GM18499 (cell line): ENCODE data around the gene CBFA2T3.

Source experiments
- ATAC-seq: cut with Tn5 transposase; IDR thresholded peaks from one replicate; pipeline ENCODE4 v1.9.1; 2021; ENCODE audit warnings: moderate number of reproducible peaks; ENCODE audit not compliant: insufficient read depth, unreplicated experiment

CBFA2T3 gene

DNA sequence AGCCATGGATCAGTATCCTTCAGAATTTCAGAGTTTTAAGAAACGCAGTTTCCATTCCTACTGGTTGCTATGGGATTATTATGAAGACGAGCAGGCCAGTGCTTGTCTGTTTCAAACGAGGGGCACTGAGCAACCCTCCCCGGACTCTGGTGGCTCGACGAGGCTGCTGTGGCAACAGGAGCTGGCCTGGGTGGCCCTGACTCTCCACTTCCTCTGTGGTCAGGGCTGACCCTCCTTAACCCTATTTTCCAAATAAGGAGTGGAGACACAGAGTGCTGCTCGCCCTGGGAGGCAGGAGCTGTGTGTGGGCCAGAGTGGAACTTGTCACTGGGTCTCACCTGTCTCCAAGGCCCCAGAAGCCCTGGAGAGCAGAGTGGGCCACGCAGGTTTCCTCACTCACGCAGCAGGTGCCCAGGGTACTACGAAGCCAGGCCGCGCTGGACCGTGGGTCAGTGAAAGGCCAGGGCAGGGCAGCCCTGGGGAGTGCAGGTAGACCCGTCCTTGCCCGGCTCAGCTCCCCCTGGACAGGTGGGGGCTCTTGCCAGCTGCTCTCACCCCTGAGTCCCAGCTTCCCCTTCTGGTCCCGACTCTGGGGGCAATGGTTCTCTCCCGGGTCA lies 123.6 kb downstream of the CBFA2T3 start:
- no peak for ATAC-seq

DNA sequence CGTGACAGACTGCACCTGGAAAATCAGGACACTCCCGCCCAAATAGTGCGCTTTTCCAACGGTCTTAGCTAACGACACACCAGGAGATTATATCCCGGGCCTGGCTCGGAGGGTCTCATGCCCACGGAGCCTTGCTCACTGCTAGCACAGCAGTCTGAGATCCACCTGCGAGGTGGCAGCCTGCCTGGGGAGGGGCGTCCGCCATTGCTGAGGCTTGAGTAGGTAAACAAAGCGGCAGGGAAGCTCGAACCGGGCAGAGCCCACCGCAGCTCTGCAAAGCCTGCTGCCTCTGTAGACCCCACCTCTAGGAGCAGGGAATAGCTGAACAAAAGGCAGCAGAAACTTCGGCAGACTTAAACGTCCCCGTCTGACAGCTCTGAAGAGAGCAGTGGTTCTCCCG lies 125.4 kb downstream of the CBFA2T3 start:
- no peak for ATAC-seq

DNA sequence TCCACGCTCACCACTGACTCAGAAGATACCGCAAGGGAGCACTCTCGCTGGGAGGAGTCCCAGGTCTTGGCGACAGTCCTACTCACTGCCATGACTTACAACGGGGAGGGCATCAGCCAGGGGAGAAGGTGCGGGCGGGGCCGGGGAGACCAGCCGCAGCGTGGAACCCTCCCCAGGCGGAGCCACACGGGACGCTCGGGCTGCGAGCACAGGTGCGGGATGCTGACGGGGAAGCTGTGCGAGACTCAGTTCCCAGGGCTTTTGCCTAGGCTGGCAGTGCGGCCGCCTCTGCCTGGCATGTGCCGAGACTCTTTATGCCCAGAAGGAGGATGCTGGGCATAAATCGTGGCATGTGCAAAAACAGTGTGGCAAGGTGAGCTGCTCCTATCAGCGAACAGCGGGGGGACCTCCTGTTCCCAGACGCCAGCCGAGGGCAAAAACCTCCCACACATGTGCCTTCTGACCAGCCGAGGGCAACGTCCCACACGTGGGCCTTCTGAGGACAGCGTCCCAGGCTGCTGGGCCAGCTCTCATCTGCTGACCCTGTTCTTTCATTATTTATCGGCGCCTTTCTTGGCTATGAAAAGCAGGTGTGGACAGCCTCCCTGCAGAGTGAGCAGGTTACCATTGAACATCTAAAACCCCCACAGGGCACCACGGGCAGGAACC lies 126.3 kb downstream of the CBFA2T3 start:
- no peak for ATAC-seq

DNA sequence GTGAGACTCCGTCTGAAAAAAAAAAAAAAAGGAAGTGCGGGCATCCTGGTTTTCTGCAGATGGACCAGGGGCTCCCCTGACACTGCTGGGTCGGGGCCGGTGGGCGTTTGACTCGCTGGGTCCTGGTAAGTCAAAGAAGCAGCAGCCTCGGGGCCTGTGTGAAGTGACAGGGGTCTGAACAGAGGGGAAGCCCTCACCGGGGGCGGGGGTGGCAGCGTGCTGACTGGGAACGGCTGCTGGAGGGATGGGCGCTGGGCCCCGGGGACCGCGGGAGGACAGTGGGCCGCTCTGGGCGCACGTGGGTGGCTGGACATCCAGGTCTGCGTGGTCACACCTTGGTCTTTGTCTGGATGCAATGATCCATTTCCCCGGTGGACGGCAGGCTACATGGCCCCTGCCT lies 128.4 kb downstream of the CBFA2T3 start:
- ATAC-seq, result no peak

DNA sequence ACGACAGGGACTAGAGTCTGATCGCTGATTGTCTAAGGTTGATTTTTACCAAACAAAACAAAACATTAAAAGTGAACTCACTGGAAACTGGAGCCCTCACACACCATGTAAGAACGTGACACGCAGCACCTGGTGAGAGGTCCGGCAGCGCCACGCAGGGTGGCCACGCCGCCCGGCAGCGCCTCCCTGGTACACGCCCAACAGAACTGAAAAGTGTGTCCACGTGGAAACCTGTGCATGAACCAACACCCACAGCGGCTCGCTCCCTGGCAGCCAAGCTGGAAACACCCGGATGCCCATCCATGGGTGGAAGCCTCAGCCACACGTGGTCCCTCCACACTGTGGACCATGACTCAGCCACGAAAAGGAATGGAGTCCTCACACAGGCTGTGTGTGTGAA lies 129.4 kb downstream of the CBFA2T3 start:
- ATAC-seq, result no peak

DNA sequence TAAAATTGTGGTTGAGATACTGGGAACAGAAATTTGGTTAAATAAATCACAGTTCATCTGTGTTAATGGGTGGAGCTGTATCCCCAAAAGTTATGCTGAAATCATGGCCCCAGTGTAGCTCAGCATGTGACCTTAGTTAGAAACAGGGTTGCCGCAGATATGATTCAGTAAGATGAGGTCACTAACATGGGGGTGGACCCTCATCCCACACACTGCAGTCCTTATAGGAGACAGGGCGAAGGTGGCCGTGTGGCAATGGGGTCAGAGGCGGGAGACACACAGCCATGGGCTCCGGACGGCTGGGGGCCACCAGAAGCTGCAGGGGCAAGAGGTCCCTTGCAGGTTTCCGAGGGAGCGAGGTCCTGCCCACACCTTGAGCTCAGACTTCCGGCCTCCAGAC lies 130.9 kb downstream of the CBFA2T3 start:
- ATAC-seq, result no peak

DNA sequence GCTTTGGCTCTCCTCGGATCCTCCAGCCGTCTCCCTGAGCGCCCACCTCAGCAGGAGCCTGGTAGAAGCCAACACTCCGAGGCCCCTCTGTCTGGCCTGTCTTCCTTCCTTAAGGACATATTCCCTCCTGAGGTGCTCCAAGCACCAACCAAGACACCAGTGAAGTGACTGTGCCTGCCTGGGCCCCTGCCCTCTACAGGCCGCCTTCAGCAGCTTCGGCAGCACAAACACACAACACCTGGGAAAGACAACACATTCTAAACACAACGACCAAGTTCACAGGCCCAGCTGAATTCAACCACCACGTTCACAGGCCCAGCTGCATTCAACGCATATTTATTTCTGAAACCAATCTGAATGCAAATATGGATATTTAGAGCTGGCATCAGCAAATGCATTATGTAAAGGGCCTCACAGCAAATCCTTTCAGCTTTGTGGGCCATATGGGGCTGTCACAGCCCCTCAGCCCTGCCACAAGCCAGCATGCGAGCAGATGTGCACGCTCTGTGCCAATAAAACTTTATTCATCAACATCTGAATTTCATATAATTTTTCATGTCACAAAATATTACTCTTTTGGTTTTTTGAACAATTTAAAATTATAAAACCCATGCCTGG lies 132.5 kb downstream of the CBFA2T3 start:
- no peak for ATAC-seq

DNA sequence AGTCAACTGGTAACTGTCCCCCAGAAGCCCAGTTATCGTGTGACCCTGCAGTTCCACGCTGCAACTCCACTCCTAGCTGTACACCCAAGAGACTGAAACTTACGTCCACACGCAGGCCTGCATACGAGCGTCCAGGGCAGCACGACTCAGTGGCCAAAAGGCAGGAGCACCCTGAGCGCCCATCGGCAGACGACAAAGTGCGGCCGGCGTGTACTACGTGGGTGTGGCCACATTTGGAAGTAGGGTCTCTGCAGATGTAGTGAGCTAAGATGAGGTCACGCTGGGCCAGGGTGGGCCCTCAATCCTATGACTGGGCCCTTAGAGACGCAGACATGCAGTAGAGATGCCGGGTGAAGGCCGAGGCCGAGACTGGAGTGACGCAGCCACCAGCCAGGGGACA lies 133.8 kb downstream of the CBFA2T3 start:
- no peak for ATAC-seq

DNA sequence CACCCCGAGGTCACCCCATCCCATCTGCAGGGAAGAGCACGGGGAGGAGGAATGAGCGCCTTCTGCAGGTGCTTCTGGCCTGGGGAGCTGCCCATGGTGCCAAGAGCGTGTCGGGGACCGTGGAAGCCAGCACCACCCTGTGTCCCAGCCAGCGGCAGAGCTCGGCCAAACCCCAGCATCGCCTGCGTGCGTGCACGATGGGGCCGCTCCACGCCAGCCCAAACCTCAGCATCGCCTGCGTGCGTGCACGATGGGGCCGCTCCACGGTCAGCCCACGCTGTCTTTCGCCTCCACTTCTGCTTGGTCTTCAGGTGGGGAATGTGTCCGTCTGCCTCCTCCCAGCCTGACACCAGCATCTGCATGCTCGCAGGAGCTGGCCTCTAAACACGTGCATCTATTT lies 134.2 kb downstream of the CBFA2T3 start:
- ATAC-seq, result no peak

DNA sequence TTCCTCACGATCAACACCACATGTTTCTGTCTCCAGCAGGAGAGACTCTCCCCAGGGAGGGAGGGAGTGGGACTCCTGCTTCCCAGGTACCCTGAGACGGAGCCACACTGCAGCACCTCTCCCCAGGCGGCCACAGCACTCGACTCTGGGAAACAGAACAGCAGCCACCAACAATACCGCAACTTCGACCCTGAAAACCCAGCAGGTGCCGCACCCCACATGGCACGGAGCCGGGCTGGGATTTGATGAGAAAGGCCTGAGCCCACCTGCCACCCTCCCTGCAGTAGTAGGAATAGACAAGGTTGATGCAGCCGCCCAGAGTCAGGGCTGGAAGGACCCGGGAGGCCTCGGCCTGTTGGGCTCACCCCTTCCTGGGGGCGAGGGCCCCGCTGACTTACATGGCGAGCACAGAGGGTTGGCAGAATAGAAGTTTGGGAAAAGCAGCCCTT lies 134.7 kb downstream of the CBFA2T3 start:
- ATAC-seq, result no peak

DNA sequence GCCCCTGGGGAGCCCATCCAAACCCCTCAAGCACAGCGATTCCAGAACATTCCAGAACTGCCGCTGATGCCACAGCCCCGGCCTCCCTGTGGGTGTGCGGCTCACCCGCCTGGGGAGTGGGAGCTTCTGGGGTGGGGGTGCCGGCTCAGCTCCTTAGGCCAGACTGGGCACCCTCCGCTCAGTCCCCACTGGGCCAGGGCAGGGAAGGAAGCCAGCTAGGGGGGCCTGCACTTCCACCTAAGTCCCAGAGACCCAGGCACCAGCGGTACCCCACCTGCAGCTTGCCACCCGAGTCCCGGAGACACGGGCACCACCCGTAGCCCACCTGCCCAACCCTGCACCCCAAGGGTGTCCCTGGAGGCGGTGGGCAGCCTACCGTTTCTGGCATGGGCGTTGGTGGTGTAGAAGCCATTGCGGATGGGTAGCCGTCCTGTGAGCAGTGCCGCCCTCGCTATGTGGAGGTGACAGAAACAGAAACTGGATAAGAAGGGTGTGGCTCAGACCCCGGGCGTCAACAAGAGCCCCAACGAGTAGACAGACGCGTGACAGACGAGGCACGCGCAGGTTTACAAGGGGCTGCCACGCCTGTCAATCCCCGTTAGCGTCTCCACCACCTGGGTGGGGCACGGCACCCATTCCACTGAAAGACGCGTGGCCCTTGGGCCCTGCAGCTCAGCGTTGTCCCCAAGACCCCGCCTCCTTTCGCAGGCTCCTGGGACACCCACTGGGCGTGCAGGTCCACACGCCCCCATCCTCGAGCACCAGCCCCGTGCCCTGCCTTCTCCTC lies 135.3 kb downstream of the CBFA2T3 start:
- no peak for ATAC-seq

DNA sequence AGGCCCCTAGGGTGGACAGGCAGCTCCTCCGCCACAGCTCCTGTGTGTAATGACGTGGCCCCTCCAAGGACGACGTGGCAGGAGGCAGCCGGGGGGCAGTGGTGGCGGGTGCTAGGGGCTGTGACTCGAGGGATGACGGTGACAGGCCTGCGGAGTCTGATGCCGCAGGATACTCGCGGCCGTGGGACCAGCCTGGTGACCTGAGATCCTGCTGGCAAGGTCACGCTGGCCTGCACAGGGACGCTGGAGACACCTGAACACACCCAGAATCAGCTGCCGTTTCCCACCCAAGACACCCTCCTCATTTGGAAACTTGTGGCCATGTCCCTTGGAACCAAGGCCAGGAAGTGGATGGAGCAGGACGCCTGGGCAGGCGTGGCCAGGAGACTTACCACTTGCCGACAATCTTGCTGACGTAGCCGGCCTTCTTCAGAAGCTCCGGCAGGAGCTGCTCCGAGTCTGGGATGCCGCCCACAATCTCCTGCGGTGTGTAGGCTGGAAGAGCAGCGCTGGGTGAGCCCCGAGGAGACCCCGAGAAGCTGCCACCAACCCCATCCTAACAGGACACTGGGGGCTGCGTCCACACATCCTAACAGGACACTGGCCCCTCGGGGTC lies 136.3 kb downstream of the CBFA2T3 start:
- ATAC-seq, result no peak

DNA sequence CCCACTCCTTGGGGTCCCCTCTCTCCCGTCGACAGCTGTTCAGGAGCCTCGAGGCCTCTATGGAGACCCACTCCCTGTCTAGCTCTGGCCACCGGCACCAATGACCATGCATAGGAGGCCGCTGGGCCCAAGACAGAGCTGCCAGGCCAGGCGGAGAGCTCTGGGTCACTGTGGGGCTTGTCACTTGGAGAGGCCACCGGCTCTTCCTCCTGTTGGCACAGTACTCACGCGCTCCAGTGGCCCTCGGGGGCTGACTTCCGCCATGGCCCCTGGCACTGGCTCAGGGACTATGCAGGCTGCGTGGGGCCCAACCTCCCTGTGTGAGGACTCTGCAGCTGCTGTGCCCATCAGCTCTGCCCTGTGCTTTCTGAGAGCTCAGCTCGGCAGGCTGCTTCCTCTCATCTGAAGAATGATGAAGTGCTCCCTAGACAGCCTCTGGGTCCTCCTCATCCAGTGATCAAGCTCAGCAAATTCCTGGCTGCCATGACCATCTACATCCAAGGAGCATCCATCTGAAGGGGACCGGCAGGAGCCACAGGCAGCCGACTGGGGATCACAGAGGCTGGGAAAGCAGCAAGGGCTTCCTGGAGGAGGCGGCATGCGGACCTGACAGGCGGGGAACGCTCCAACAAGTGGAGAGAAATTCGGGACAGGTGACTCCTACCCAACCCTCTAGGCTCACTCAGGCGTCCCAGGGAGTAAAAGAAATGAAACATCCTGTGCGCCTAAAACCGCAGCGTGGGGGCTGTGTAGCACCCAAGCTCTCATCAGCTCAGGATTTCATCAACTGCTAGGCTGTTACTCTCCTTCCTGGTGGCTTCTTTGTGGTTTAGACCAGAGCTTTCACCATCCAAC lies 137.0 kb downstream of the CBFA2T3 start:
- ATAC-seq, result no peak

DNA sequence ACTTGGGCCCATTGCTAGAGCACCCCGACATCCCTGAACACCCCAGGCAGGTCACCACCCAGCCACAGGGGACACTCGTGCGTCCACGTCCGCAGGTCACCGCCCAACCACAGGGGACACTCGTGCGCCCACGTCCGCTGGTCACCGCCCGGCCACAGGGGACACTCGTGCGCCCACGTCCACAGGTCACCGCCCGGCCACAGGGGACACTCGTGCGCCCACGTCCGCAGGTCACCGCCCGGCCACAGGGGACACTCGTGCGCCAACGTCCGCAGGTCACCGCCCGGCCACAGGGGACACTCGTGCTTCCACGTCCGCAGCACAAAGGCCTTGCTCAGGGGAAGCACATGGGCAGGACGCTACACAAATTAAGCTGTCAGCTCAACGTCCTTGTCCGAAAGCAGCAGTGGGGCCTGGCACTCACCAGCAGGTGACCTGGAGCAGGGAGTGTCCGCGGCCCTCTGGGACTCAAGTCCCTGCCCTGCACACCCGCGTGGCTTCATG lies 137.9 kb downstream of the CBFA2T3 start:
- ATAC-seq, result no peak

DNA sequence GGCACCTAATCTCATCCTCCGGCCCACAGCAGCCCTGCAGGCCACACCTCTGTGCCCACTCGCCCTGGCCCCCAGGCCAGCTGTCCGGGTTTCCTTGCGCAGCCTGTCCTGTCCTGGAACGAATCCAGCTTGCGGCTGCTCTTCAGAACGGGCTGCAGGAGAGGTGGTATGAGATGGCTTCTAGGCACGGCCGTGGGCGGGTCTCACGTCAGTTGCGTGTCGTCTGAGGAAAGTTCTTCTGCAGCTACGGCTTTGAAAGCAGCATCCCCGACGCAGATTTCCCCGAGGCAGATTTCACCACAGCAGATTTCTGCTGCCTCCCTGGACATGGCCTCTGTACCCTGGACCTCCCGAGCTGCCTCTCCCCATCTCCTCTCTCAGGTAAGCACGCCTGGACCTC lies 138.4 kb downstream of the CBFA2T3 start:
- ATAC-seq, result no peak

DNA sequence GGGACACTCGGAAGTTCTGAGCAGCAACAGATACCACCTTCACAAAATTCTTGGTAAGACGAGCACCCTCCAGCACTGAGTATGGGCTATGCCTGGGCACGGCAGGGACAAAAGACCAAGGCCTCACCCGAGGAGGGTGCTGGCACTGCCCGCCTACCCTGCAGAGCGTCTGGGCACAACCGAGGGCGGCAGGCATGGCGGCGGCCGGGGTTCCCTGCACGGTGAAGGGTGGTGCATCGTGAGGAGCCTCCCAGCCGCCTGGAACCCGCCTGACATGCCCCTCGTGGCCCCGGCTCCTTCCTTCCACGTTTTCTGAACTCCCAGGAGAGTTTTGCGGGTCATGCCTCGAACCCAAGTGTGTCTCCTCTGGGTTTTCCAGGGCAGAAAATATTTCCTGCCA lies 139.2 kb downstream of the CBFA2T3 start:
- no peak for ATAC-seq

DNA sequence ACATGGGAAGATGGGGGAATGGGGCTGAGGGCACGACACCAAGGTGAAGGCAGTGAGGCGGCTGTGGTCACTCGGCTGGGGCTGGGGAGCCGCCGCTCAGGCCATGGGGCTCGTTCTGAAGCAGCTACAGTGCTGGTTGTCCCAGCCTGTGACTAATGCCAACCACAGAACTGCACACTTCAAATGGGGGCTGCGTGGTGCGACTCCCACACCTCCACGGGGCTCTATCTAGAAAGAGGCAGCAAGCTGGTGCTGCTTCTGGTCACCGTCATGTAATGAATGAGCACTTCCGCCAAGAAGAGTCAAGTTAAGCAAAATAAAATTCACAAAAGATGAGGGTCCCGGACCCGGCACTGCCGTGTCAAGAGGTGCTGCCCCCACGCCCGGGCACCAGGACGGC lies 140.2 kb downstream of the CBFA2T3 start:
- no peak for ATAC-seq

DNA sequence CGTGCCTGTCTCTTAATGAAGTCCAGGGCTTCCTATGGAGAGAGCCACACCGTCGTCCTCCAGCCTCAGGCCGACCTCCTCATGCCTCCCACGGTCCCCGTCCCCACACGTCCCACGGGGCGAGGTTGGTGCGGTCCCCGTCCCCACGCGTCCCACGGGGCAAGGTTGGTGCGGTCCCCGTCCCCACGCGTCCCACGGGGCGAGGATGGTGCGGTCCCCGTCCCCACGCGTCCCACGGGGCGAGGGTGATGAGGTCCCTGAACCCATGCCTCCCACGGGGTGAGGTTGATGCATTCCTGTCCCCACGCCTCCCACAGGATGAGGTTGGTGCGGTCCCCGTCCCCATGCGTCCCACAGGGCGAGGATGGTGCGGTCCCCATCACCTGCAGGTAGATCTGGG lies 141.2 kb downstream of the CBFA2T3 start:
- no peak for ATAC-seq

DNA sequence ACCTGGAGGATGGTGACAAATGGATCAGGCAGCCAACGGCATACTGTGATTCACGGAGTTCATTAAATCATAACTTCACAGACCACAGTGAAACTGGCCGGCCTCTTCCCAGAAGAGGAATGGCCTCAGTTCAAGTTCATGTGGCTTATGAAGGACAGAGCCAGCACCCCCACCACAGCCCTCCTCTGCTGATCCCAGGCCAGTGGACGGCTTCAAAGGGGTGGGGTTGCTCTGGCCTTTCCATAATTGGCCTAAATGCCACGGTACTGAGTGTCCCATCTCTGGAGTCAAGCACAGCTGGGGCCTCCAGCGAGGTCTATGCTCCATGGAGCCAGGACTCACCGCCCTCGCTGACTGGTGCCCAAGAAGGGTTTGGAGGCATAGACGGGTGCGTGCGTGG lies 141.6 kb downstream of the CBFA2T3 start:
- no peak for ATAC-seq

DNA sequence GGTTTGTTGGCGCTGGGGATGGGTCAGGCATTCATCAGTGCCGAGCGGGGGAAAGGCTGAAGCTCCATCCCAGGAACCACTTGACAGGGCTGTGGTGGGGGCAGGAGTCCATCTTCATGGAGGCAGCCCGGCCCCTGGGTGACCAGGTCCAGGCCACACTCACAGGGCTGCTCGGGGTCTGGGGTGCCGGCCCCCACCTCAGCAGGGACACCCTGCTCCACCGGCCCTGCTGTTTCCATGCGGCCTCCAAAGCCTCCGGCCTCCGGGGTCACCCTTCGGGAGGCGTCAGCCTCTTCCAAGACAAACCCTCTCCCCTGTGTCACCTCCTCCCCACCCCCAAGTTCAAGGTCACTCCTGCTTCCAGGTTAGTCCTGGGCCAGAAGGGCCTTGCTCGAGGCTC lies 142.3 kb downstream of the CBFA2T3 start:
- ATAC-seq, result no peak
